GM10266 (cell line): ENCODE data around the gene CCDC183.
"Not testable (repeated sequence)": the region's sequence is repeated elsewhere in the genome, so short reads cannot be mapped to it uniquely, and the experiment has no call there.

ENCODE experiments used
- DNase-seq: peaks from one replicate; pipeline ENCODE4 v3.0.0; 2012; ENCODE audit errors: extremely low spot score
- TF ChIP-seq, protein P1 (sequence below): IDR thresholded peaks from 2 replicates; pipeline ENCODE4 v1.5.1; 2012; ENCODE audit warnings: mild to moderate bottlenecking, low read depth; ENCODE audit not compliant: control insufficient read depth, insufficient read depth; ENCODE audit errors: missing control alignments

Gene CCDC183

GRCh38 chr9:136766410-136767120 is 29.6 kb upstream of the CCDC183 start:
- DNase-seq, result not testable (repeated sequence)
- TF ChIP-seq, protein P1, sequence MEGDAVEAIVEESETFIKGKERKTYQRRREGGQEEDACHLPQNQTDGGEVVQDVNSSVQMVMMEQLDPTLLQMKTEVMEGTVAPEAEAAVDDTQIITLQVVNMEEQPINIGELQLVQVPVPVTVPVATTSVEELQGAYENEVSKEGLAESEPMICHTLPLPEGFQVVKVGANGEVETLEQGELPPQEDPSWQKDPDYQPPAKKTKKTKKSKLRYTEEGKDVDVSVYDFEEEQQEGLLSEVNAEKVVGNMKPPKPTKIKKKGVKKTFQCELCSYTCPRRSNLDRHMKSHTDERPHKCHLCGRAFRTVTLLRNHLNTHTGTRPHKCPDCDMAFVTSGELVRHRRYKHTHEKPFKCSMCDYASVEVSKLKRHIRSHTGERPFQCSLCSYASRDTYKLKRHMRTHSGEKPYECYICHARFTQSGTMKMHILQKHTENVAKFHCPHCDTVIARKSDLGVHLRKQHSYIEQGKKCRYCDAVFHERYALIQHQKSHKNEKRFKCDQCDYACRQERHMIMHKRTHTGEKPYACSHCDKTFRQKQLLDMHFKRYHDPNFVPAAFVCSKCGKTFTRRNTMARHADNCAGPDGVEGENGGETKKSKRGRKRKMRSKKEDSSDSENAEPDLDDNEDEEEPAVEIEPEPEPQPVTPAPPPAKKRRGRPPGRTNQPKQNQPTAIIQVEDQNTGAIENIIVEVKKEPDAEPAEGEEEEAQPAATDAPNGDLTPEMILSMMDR, result peak; percentile 72

DNA sequence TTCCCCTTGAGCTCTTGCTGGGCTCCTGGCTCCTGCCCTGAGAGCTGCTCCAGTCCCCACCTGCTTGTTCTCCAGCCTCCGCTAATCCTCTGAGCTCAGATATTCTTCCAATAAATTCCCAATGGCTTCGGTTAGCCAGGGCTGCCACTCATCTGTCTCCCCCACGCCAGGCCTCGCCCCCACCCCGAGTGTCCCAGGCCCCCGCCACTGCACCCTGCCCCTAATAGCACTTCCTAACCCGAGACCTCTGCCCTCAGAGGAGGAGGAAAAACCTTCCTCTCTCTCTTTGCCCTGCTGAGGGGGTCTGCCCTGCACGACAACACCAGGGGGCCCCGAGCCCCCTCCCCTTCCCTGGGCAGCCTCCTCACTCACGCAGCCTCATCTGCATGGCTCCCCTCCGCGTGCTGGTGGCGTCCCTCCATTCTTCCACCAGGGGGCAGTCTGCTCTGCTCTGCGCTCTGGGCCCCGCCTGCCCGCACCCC is 26.4 kb upstream of the CCDC183 start:
- DNase-seq, result peak; percentile 89
- TF ChIP-seq, protein P1, result peak; percentile 82

- TF ChIP-seq, protein P1, result no peak
- no peak for DNase-seq
Observed at GRCh38 chr9:136771907-136772415, 24.2 kb upstream of the CCDC183 start.

- TF ChIP-seq, protein P1, result no peak
- peak; percentile 47 for DNase-seq
Observed at GRCh38 chr9:136773386-136774044, 22.6 kb upstream of the CCDC183 start.

DNA sequence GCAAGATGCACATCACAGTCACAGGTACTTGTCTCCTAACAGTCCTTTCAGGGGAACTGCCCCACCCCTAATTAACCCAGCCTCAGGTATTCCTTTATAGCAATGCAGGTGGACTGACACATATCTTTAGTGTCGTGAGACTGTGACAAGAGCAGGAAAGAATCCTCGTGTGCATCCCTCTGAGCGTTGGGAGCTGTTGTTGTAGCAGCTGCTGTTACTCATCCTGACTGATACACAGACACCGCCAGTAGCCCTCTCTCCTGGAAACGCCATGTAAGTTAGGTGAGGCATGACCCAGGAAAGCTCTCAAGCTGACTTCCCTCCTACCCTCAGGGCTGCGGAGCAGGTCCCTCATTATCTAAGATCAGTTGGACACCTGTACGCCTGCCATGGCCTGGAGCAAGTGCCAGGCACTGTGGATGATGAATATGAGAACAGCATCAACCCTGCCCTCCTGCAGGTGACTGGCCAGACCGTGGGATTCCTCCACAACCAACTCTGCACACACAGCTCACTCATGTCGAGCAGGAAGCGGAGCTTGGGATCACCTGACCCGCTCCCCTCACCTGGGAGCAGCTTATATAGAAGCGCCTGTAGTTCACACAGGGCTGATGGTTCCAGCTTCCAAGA is 21.6 kb upstream of the CCDC183 start:
- DNase-seq, result no peak
- TF ChIP-seq, protein P1, result no peak

DNA sequence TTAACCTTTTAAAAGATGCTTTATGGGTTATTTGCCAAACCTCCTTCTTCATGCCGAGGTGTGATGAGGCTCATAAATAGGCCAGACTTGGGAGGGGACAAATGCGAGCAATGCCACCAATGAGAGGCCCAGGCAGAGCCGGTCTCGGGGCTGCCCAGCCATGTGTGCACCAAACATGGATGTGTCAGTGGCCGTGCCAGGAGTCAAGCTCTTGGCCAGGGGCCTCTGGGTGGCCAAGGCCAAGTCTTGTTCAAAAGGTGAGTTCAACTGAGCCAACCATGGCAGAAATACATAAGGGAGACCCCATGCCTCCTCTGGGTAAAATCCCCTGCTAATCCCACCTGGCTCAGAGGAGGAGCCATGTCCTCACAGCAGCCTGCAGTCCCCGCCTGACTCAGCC is 20.9 kb upstream of the CCDC183 start:
- DNase-seq, result no peak
- TF ChIP-seq, protein P1, result no peak
